Activated CD8-positive, alpha-beta memory T cell treated with anti-CD3 and anti-CD28 coated beads, Interleukin-2, amount 50 U/mL, for 24 hours (primary cell): ENCODE measurements around the gene LRRC45.

Experiments used
- DNase-seq: peaks from one replicate; pipeline ENCODE4 v3.0.0-alpha.2; 2020; ENCODE audit errors: extremely low read depth

LRRC45 gene

DNA sequence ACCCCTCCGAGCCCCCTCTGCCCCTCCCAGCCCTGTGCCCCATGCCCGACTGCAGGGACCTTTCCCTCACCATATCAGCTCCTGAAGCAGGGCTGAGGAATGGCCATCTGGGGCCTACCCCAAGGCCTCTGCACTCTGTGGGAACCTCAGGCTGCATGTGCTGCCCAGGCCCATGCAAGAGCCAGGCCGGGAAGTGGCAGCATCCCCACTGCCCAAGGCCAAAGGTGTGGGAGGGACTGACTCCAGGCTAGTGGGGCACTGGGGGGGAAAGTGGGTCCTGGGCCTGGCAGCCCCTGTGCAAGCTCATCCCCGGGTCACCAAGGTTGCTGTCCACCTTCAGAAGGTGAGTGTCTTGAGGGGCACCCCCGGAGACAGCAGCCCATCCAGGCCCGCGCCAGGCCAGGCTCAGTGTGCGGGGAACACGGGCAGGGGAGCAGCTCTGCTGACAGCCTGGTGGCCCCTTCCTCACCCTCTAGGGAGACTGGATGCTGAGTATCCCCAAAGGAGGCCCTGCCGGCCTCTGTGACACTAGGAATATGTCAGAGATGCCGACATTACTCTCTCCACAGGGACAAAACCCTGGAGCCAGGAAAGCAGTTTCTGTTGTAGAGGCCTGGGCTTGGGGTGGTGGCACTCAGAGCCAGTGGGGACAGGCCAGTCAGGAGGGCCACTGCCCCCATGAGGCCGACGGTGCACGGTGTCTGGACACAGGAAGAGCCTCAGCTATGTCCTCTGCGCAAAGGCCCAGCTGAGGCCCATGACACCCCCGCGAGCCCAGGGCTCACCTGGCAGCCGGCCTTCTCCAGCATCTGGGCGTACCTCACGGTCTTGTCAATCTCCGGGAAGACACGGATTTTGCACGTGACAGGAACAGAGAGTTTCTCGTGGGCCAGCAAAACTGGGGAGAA is 39.2 kb downstream of the LRRC45 start:
- no peak for DNase-seq

- no peak for DNase-seq
These were observed 39.9 kb downstream of the LRRC45 start for GRCh38 chr17:82062984-82063368.

GRCh38 chr17:82063424-82064415 is 40.6 kb downstream of the LRRC45 start:
- no peak for DNase-seq

DNA sequence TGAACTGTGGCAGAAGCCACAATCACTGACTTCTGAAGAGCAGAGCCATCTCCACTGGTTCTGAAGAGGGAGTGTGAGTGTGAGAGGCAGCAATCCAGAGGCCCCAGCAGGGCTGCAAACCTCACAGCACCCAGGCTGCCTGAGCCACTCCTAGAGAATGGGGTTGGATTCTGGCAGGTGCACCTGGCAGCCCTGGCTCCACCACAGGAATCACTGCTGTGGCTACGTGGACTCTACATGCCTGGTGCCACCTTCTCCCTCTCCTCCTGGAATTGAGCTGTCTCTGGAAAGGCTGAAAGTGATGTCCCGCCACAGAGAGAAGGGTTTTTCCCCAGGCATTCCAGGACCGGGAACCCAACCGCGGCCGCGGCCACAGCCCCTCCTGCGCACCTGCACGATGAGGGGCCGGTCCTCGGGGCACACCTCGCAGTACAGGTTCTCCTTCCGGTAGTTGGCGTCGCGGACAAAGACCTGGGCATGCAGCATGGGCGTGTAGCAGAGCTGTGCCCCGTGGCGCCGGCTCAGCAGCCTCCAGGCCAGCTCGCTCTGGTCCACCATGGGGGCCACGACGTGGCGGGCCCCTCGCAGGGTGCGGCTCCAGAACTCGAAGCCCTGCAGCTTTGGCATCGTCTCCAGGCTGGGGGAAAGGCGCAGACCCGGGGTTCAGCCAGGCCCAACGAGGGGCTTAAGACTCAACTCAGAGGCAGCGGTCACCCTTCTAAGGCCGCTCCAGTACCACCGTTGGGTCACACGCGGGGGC is 41.5 kb downstream of the LRRC45 start:
- no peak for DNase-seq

GRCh38 chr17:82065193-82065637 is 42.1 kb downstream of the LRRC45 start:
- no peak for DNase-seq

- DNase-seq: no peak
These were observed 42.7 kb downstream of the LRRC45 start, which contains the start of gene DUS1L for GRCh38 chr17:82065638-82066303. Gene DUS1L (minus strand): TSS chr17:82065804. CDS start chr17:82065059, 745 bp downstream.

- no peak for DNase-seq
These were observed 47.5 kb downstream of the LRRC45 start for GRCh38 chr17:82070611-82071010.

DNA sequence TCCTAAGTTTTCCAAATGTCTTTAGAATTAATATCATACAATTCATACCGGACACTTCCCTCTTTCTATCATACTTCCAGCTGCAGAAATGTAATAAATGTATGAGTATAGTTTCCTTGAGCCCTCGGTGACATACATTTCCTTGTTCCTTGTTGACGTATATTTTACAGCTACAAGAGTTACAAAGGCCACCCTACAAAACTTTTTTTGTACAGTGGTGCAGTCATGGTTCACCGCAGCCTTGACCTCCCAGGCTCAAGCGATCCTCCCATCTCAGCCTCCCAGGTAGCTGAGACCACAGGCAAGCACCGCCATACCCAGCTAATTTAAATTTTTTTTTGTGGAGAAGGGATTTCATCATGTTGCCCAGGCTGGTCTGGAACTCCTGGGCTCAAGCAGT is 49.7 kb downstream of the LRRC45 start:
- no peak for DNase-seq

- no peak for DNase-seq
These were observed 50.3 kb downstream of the LRRC45 start for GRCh38 chr17:82073446-82073845.

- DNase-seq: no peak
These were observed 53.1 kb downstream of the LRRC45 start for GRCh38 chr17:82076018-82076784.

- DNase-seq: no peak
These were observed 53.9 kb downstream of the LRRC45 start for GRCh38 chr17:82076785-82077591.

GRCh38 chr17:82077617-82078358 is 54.7 kb downstream of the LRRC45 start:
- DNase-seq: no peak

DNA sequence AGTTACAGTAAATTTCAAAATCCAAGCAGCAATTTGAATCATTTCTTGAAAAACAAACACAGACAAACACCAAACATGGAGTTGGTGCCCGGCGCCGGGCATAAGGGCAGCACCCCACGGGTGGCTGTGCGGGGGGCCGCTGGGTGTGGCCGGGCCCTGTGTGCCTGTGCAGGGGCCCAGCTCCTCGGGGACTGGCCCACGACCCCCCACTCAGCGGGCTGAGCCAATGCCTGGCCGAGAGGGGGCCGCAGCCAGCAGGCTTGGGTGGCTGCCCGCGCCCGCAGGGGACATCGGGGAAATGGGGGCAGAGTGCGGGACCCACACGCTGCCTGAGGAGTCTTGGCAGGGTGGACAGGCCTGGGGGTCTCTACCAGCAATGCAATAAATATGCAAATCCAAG is 55.3 kb downstream of the LRRC45 start:
- DNase-seq: no peak

DNA sequence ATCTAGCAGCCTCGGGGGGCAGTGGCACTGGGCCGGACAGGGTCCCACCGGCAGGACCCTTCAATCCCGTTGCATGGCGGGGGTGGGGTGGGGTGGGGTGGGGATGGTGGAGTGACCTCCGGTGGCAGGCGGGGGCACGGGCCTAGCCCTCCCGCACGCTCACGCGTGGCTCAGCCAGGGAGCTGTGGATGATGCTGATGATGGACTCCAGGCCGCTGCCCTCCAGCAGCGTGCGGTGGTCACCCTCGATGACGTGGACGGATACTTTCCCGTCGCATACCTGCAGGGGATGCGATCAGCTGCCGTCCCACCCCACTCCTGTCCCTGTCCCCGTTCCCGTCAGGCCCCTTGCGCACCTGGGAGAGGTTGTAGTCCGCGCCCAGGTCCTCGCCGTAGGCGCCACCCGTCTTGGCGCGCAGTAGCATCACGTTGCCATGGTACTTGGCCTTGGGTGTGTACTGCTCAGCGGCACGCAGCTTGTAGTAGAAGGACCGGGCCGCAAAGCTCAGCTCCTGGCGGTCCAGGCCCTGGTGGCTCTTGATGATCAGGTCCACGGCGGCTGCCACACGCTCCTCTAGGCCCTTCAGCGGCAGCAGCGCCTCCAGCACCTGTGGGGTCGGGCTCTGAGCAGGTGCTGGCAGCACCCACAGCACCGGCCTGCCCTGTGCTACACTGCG is 56.0 kb downstream of the LRRC45 start:
- no peak for DNase-seq

GRCh38 chr17:82080048-82080788 is 57.1 kb downstream of the LRRC45 start:
- no peak for DNase-seq
